ENCODE measurements around the gene BLOC1S3. TPM values are rescaled to one million over a fixed set of nuclear protein-coding genes. Genes with fewer than 3 reads are reported as not detected.

The BLOC1S3 gene
- total RNA-seq, 4 donors from 2014 or later = 6.4 to 13.1 (median 8.2) TPM

DNA sequence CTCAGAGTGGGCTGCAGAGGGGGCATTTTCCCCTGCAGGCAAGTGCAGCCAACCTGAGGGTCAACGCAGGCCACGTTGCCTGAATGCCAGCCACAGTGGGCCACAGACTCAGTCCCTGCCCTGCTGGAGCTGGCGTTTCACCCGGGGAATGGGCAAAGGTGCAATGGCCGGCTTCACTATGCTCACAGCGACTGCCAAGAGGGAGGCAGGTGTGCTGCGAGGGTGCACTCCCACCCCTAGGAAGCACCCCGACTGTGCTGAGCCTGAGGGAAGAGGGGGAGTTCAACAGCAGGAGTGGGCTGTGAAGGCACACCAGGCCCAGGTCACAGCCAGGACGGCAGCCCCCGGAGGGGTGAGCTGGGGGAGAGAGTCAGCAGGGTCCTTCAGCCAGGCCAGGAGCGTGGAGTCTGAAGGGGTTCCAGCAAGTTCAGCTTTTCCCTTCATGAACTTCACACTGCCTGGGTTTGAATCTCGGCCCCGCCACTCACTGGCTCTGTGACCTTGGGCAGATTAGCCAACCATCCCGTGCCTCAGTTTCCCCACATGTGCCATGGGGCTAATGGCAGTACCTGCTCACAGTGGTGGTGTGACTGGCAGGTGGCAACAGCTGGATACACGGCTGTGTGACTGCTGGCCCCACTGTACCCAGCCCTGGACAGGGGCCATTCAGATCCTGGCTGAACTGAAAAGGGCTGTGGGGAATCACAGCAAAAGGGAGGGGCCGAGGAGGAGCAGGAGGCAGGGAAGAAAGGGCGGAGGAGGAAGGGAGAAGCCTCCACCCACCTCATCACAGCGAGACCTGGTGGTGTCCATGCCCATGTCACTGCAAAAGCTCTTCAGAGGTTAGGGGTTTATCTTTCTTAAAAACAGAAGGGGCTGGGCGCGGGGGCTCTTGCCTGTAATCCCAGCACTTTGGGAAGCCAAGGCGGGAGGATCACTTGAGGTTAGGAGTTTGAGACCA, 8.2 kb upstream of the BLOC1S3 start:
- DNase-seq (ENCODE audit: low spot score) (no peak), ATAC-seq (ENCODE audit: low FRiP score) (no peak)

DNA sequence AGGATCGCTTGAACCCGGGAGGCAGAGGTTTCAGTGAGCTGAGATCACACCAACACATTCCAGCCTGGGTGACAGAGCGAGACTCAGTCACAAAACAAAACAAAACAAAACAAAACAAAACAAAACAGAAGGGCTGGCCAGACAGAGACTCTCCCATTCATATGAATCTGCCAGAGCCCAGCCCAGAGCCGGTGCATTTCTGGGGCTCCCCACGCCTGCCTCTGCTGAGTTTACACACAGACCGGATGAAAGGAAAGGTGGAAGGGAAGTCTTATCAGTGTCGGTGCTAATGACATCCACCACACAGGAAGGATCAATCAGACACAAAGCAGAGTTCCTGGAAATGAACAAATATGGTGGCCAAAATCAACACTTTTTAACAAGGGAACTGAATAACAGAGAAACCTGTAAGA, 7.4 kb upstream of the BLOC1S3 start:
- TF ChIP-seq, protein P1, sequence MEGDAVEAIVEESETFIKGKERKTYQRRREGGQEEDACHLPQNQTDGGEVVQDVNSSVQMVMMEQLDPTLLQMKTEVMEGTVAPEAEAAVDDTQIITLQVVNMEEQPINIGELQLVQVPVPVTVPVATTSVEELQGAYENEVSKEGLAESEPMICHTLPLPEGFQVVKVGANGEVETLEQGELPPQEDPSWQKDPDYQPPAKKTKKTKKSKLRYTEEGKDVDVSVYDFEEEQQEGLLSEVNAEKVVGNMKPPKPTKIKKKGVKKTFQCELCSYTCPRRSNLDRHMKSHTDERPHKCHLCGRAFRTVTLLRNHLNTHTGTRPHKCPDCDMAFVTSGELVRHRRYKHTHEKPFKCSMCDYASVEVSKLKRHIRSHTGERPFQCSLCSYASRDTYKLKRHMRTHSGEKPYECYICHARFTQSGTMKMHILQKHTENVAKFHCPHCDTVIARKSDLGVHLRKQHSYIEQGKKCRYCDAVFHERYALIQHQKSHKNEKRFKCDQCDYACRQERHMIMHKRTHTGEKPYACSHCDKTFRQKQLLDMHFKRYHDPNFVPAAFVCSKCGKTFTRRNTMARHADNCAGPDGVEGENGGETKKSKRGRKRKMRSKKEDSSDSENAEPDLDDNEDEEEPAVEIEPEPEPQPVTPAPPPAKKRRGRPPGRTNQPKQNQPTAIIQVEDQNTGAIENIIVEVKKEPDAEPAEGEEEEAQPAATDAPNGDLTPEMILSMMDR (IDR thresholded peaks at IDR 0.05) = no peak
- no peak for ATAC-seq (ENCODE audit: low FRiP score)
- no peak for DNase-seq (ENCODE audit: low spot score)

More for the DNA sequence above, 8.2 kb upstream of the BLOC1S3 start:
- TF ChIP-seq, protein P1 (IDR thresholded peaks at IDR 0.05) = no peak

- DNase-seq (ENCODE audit: low spot score) (no peak), ATAC-seq (ENCODE audit: low FRiP score) (no peak)
- TF ChIP-seq, protein P1 (IDR thresholded peaks at IDR 0.05) = no peak
Measured at GRCh38 chr19:45172173-45172572, 6.4 kb upstream of the BLOC1S3 start.

GRCh38 chr19:45172611-45173208, 5.9 kb upstream of the BLOC1S3 start:
- TF ChIP-seq, protein P1 (IDR thresholded peaks at IDR 0.05) = no peak
- ATAC-seq (ENCODE audit: low FRiP score) = no peak
- no peak for DNase-seq (ENCODE audit: low spot score)

DNA sequence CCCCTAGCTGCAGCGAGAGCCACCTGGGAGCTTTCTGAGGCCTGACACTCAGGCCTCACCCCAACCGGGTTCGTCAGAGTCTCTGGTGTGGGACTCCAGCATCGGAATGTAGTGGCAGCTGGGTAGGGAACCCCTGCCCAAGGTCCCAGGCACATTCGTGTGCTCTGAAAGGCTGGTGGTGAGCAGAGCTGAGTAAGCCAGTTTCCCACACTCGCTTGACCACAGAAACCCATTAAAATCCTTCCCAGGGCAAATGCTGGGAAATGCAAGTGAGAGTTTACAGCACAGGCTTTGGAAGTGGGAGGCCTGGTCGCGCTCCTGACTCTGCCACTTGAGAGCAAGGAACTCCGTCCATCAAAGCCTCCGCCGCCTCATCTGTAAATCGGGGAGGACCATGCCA, 4.8 kb upstream of the BLOC1S3 start:
- TF ChIP-seq, protein P1 (IDR thresholded peaks at IDR 0.05) = no peak
- DNase-seq (ENCODE audit: low spot score) = no peak

GRCh38 chr19:45175515-45176345, 2.9 kb upstream of the BLOC1S3 start:
- TF ChIP-seq, protein P1 (IDR thresholded peaks at IDR 0.05) = no peak
- DNase-seq (ENCODE audit: low spot score) (no peak), ATAC-seq (ENCODE audit: low FRiP score) (no peak)

More for the DNA sequence above, 4.8 kb upstream of the BLOC1S3 start:
- no peak for ATAC-seq (ENCODE audit: low FRiP score)
